Mesothelial cell of epicardium (in vitro differentiated cells): Measurements from ENCODE around the gene SEPTIN8. TPM values are rescaled to one million over a fixed set of nuclear protein-coding genes. Genes with fewer than 3 reads are reported as not detected.

Source experiments
- DNase-seq, 2 experiments: peaks; one replicate each; pipeline ENCODE4 v3.0.0; 2021; ENCODE audit warnings: low spot score in 2 of 2; ENCODE audit not compliant: unreplicated experiment in 2 of 2
- H3K27ac Mint-ChIP-seq: 2 replicates; pipeline ENCODE4 v1.8.0; 2021; ENCODE audit warnings: mixed read lengths
- H3K27me3 Mint-ChIP-seq: 2 replicates; pipeline ENCODE4 v1.8.0; 2021; ENCODE audit warnings: low read depth, mixed read lengths
- H3K36me3 Mint-ChIP-seq: 2 replicates; pipeline ENCODE4 v1.8.0; 2021; ENCODE audit warnings: mixed read lengths
- H3K4me1 Mint-ChIP-seq: 2 replicates; pipeline ENCODE4 v1.8.0; 2021; ENCODE audit warnings: mixed read lengths
- H3K4me3 Mint-ChIP-seq: 2 replicates; pipeline ENCODE4 v1.8.0; 2021; ENCODE audit warnings: mild to moderate bottlenecking, moderate library complexity, mixed read lengths
- H3K9me3 Mint-ChIP-seq: 2 replicates; pipeline ENCODE4 v1.8.0; 2021; ENCODE audit warnings: mixed read lengths
- CTCF ChIP-seq: fragments of 200-600 bp; sonication (generic); IDR thresholded peaks from one replicate; pipeline ENCODE4 v1.5.0; 2021; ENCODE audit warnings: antibody characterized with exemption; ENCODE audit not compliant: unreplicated experiment
- total RNA-seq: library from RNA; stranded (reverse); gene quantifications from 3 replicates; pipeline ENCODE4 v1.2.1, GENCODE V29; 2021

SEPTIN8 gene
- total RNA-seq, 1 donor from 2014 or later: 58.9 TPM

GRCh38 chr5:132739232-132739631 lies 37.8 kb downstream of the SEPTIN8 start:
- H3K27ac Mint-ChIP-seq: no peak overlapping the region
- no peak overlapping the region for H3K4me3 Mint-ChIP-seq
- no peak for DNase-seq
- no peaks in the 10 kb centered on the region for H3K36me3 Mint-ChIP-seq
- H3K4me1 Mint-ChIP-seq: peaks cover 28% of the 10 kb centered on the region
- H3K9me3 Mint-ChIP-seq: peaks cover 3% of the 10 kb centered on the region
- TF ChIP-seq CTCF: no peak
- peaks cover 5% of the 10 kb centered on the region for H3K27me3 Mint-ChIP-seq

GRCh38 chr5:132737982-132738681 lies 38.9 kb downstream of the SEPTIN8 start:
- no peak for TF ChIP-seq CTCF
- Mint-ChIP-seq H3K27ac (no peak overlapping the region), H3K9me3 (peaks cover 2% of the 10 kb centered on the region), H3K4me1 (peaks cover 28% of the 10 kb centered on the region), H3K36me3 (peaks cover 5% of the 10 kb centered on the region), H3K4me3 (peak overlapping the region; percentile 89), H3K27me3 (peaks cover 4% of the 10 kb centered on the region)
- DNase-seq: no peak

- TF ChIP-seq CTCF: no peak
- peak; percentile 96 to 97 for DNase-seq
- H3K4me1 Mint-ChIP-seq: peaks cover 28% of the 10 kb centered on the region
These were observed 39.9 kb downstream of the SEPTIN8 start, which contains the start of gene KIF3A for GRCh38 chr5:132736853-132737833. KIF3A (minus strand) TSS chr5:132737546; CDS start chr5:132737419, 127 bp downstream.

DNA sequence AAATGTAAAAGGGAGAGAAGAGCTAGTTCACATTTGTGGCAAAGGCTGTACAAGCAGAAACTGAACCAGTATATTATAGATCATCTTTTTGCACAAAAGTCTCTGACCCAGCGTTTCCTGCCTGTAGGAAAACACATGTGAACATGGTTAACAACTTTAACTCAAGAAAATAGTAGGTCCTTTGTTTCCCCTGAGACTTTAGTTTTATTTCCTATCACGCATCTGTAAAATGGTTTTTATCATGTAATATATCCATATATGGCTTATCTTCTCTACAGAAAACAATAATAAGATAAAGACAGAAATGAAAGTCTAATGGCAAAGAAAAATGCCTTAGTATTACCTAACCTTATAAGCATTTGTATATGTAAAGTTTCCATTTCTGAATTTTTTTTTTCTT lies 42.4 kb downstream of the SEPTIN8 start:
- TF ChIP-seq CTCF: no peak
- Mint-ChIP-seq H3K9me3 (no peaks in the 10 kb centered on the region), H3K27me3 (no peaks in the 10 kb centered on the region), H3K27ac (peak overlapping the region; percentile 87), H3K4me3 (peak overlapping the region; percentile 38), H3K36me3 (peaks cover 10% of the 10 kb centered on the region), H3K4me1 (peaks cover 28% of the 10 kb centered on the region)
- no peak for DNase-seq

More at GRCh38 chr5:132736853-132737833, 39.9 kb downstream of the SEPTIN8 start, which contains the start of gene KIF3A:
- Mint-ChIP-seq H3K36me3 (peaks cover 5% of the 10 kb centered on the region), H3K27me3 (peaks cover 1% of the 10 kb centered on the region), H3K4me3 (peak within 1 kb of the TSS; percentile 89), H3K27ac (peak within 1 kb of the TSS; percentile 84), H3K9me3 (no peaks in the 10 kb centered on the region)

DNA sequence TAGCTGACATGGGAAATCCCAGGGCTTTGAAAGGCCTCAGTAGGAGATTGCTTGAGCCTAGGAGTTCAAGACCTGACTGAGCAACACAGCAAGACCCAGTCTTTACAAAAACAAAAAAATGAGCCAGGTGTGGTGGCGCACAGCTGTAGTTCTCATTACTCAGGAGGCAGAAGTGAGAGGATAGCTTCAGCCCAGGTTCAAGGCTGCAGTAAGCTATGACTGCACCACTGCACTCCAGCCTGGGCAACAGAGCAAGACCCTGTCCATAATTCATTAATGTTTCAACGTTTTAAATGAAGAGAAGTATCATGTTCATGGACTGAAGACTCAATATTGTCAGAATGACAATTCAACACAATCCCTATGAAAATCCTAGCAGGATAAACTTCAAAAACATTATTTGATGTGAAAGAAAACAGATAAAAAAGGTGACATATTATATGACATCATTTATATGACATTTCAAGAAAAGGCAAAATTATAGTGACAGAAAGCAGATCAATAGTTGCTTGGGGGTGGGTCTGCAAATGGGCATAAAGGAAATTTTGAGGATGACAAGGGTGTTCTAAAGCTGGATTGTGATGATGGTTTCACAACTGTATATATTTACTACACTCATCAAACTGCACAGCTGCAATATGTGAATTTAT lies 43.4 kb downstream of the SEPTIN8 start:
- Mint-ChIP-seq H3K9me3 (no peaks in the 10 kb centered on the region), H3K4me1 (peaks cover 28% of the 10 kb centered on the region), H3K36me3 (peaks cover 10% of the 10 kb centered on the region), H3K27me3 (no peaks in the 10 kb centered on the region), H3K27ac (no peak overlapping the region), H3K4me3 (no peak overlapping the region)
- TF ChIP-seq CTCF: no peak
- DNase-seq: no peak
